ENCODE results near the gene EZR. TPM values are rescaled to one million over a fixed set of nuclear protein-coding genes. Genes with fewer than 3 reads are reported as not detected.
A peak's percentile ranks its signal among the peaks of the same experiment; 100 is the strongest.

The EZR gene
- total RNA-seq (2011; cell fraction: chromatin; rRNA removed; ENCODE audit: low replicate concordance), result 49.5 and 70.7 TPM in 2 replicates
- total RNA-seq (2011; cell fraction: nucleolus; rRNA removed), result 37.9 and 45.2 TPM in 2 replicates
- 44.1 and 48.1 TPM in 2 replicates for total RNA-seq (2011; cell fraction: nucleoplasm; rRNA removed)
- total RNA-seq (2014; rRNA removed) (161 and 162 TPM in 2 replicates), total RNA-seq (2014; rRNA removed; fragmentation: Illumina TruSeq; extraction: Trizol) (71.5 and 72.7 TPM in 2 replicates), total RNA-seq (2015; rRNA removed; fragmentation: Illumina TruSeq; extraction: Trizol) (110 and 117 TPM in 2 replicates), total RNA-seq (2021) (125 and 143 TPM in 2 replicates), polyA plus RNA-seq (2011; rRNA removed) (104 and 135 TPM in 2 replicates), polyA plus RNA-seq (2014; fragmentation: Illumina TruSeq; extraction: Trizol) (93.0 and 101 TPM in 2 replicates), polyA plus RNA-seq (2014; fragmentation: Nextera tagmentation; extraction: Ambion mirVana) (10 to 100 TPM; 36.5 to 63.6 TPM), polyA plus RNA-seq (2014; rRNA removed) (91.5 and 114 TPM in 2 replicates), polyA minus RNA-seq (2011; rRNA and poly(A)+ RNA removed) (100 and 114 TPM in 2 replicates), Bru-seq, nascent RNA (percentile 94 among the genes with signal in this experiment), BruChase-seq, experiment 1, labeled RNA remaining after a 2-hour chase (percentile 93 among the genes with signal in this experiment), BruChase-seq, experiment 2, labeled RNA remaining after a 6-hour chase (percentile 92 among the genes with signal in this experiment)
- polyA plus RNA-seq (2011; cell fraction: cytosol; rRNA removed), result 78.6 and 88.6 TPM in 2 replicates
- 91.7 and 156 TPM in 2 replicates for polyA plus RNA-seq (2011; cell fraction: nucleus; rRNA removed)
- 120 and 126 TPM in 2 replicates for polyA plus RNA-seq (2012)
- polyA minus RNA-seq (2011; cell fraction: cytosol; rRNA and poly(A)+ RNA removed), result 69.7 and 85.1 TPM in 2 replicates
- polyA minus RNA-seq (2011; cell fraction: nucleus; rRNA and poly(A)+ RNA removed), result 20.1 and 54.6 TPM in 2 replicates
- long read RNA-seq, experiment 1, transcript EZR-201 (13 exons, 3,068 nt), result minor isoform, 32 of 768 reads
- long read RNA-seq, experiment 1, transcript EZR-202 (14 exons, 3,096 nt), result major isoform, 542 of 768 reads
- long read RNA-seq, experiment 1, partial matches to known transcripts, result 120 of 768 reads
- long read RNA-seq, experiment 1, other reads (novel, unspliced or antisense), result 74 of 768 reads
- long read RNA-seq, experiment 2, transcript EZR-202 (14 exons, 3,096 nt), result major isoform, 12 of 204 reads
- long read RNA-seq, experiment 2, partial matches to known transcripts, result 99 of 204 reads
- long read RNA-seq, experiment 2, other reads (novel, unspliced or antisense), result 91 of 204 reads
- long read RNA-seq, experiment 3, transcript EZR-202 (14 exons, 3,096 nt), result major isoform, 85 of 163 reads
- long read RNA-seq, experiment 3, transcript EZR-201 (13 exons, 3,068 nt), result minor isoform, 7 of 163 reads
- long read RNA-seq, experiment 3, partial matches to known transcripts, result 54 of 163 reads
- long read RNA-seq, experiment 3, other reads (novel, unspliced or antisense), result 17 of 163 reads

DNA sequence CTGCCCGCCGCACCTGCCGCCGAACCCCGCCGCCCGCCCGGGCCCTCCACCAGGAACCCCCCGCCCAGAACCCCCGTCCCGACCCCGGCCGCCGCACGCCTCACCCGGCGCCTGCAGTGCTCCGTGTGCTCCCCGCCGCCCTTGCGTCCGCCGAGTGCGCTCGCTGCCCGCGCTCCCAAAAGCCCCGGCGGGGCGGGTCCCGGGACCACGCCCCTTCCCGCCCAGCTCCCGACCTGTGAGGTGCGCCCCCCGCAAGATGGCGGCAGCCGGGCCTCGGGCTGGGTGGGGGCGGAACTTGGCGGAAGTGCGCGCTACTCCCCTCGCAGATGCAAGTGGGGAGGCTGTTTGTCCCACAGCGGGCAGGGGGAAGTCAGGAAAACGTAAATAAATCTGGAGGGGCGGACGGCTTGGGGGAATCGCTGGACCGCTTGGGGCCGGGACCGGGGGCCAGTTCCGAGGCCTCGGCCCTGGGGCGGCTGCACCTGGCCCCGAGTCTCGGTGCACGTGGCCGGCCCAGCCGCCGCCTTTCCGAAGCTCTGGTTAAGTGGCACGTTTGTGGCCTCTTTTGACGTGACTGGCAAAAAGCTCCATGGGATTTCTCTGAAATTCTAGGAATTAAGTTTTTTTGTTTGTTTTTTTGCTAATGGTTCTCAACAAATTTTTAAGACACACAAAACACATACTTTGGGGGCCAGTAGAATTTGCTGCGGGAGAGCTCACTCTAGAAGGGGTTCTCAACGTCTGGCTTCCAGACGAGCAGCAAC, at the start of gene EZR:
TSS of gene EZR (minus strand) at position 156 of the 764 bp plus-strand sequence. CDS start 1,275 bp downstream, outside the sequence.
- H3K9me1 ChIP-seq (ENCODE audit: control insufficient read depth, insufficient read depth, low read length), result peaks cover 4% of the 10 kb centered on the region
- peak within 1 kb of the TSS; percentile 80; the same call in 1 of the 2 replicates for H3K4me2 ChIP-seq (ENCODE audit: insufficient read depth, low read length)
- H3K27ac ChIP-seq (ENCODE audit: extremely low read depth, low read depth, low read length), result peak within 1 kb of the TSS; percentile 87
- 14% methylated on average over 37 of the region's 67 CpGs for WGBS (ENCODE audit: insufficient coverage, low coverage, missing lambda C conversion rate)
- DNase-seq (ENCODE audit: extremely low read depth in 1 of 4, low spot score in 3 of 4), result peak; percentile 92 to 98 (median 96)
- no peaks in the 10 kb centered on the region for H3K27me3 ChIP-seq (ENCODE audit: control insufficient read depth in 2 of 2, insufficient read depth in 2 of 2, low read length in 2 of 2)
- intact Hi-C loops (cut with micrococcal nuclease) (no loop called here), in situ Hi-C loops (cut with MboI) (no loop called here)
- peaks cover 36 to 37% of the 10 kb centered on the region in 2 experiments for H3K4me1 ChIP-seq (replicated peaks in 1 of 2; ENCODE audit: control insufficient read depth in 2 of 2, insufficient read depth in 2 of 2, low read length in 2 of 2)
- no peaks in the 10 kb centered on the region for H3K9me3 ChIP-seq (replicated peaks; ENCODE audit: control insufficient read depth, insufficient read depth, low read depth, low read length)
- peaks cover 30% of the 10 kb centered on the region for H4K20me1 ChIP-seq (replicated peaks; ENCODE audit: control insufficient read depth, insufficient read depth, low read length)
- peaks cover 28% of the 10 kb centered on the region for H3K36me3 ChIP-seq (ENCODE audit: control insufficient read depth, insufficient read depth, low read length)
- POLR2A ChIA-PET, result interaction anchor here (0.6 to 1.3 kb wide), 9 partner anchors 17 to 1190 kb away, joined by 3 to 4 read pairs (median 4); partner anchors contain the start of gene RSPH3
- peak within 1 kb of the TSS; percentile 89 for H2AFZ ChIP-seq (ENCODE audit: low read depth, low read length)
- H3K4me3 ChIP-seq, result peak within 1 kb of the TSS; percentile 76
- BruUV-seq (replicated peaks), result TSS peak; percentile 94
- H3K9ac ChIP-seq (ENCODE audit: insufficient read depth in 1 of 2, low read depth in 2 of 2, low read length in 2 of 2), result peak within 1 kb of the TSS; percentile 69 to 97
- peaks cover 42% of the 10 kb centered on the region for H3K79me2 ChIP-seq (ENCODE audit: control insufficient read depth, insufficient read depth, low read length)
- peak; percentile 85 for ATAC-seq
- CTCF ChIA-PET (ENCODE audit: low intra/inter-chr PET ratio), result no interaction called here
- no peak for FAIRE-seq
- peak; percentile 89 for TF ChIP-seq ZNF583 (CRISPR knock-in tag; IDR thresholded peaks at IDR 0.05)
- TF ChIP-seq, protein P1, sequence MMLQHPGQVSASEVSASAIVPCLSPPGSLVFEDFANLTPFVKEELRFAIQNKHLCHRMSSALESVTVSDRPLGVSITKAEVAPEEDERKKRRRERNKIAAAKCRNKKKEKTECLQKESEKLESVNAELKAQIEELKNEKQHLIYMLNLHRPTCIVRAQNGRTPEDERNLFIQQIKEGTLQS (IDR thresholded peaks at IDR 0.05), result no peak
- TF ChIP-seq, protein P1 (CRISPR knock-in tag; conservative IDR thresholded peaks at IDR 0.05), result 0 out of 2 replicates have a peak, but pooled peaks have one; percentile 49
- TF ChIP-seq JUN (IDR thresholded peaks at IDR 0.05; ENCODE audit: borderline replicate concordance, low read depth, low read length), result no peak; the same call in 1 of the 2 replicates
- peak; percentile 50; the same call in 1 of the 2 replicates for TF ChIP-seq JUN (CRISPR knock-in tag; IDR thresholded peaks at IDR 0.05; ENCODE audit: borderline replicate concordance)
- peak; percentile 48; the same call in 1 of the 2 replicates for TF ChIP-seq BHLHE40 (IDR thresholded peaks at IDR 0.05; ENCODE audit: low read length)
- TF ChIP-seq FOXA3 (CRISPR knock-in tag; conservative IDR thresholded peaks at IDR 0.05 in 1 of 2, IDR thresholded peaks at IDR 0.05 in 1 of 2), result peak in 1 of 2 experiments; percentile 86; a peak in 1 of 4 replicates
- TF ChIP-seq NR1H2 (CRISPR knock-in tag; IDR thresholded peaks at IDR 0.05), result peak; percentile 74; the same call in 1 of the 2 replicates
- TF ChIP-seq IRF9 (tag; IDR thresholded peaks at IDR 0.05), result no peak
